ENCODE results near the gene CHD6. TPM values are rescaled to one million over a fixed set of nuclear protein-coding genes. Genes with fewer than 3 reads are reported as not detected.

Gene CHD6
- total RNA-seq, 4 donors from 2014 or later: 32.5 to 37.7 (median 35.0) TPM

DNA sequence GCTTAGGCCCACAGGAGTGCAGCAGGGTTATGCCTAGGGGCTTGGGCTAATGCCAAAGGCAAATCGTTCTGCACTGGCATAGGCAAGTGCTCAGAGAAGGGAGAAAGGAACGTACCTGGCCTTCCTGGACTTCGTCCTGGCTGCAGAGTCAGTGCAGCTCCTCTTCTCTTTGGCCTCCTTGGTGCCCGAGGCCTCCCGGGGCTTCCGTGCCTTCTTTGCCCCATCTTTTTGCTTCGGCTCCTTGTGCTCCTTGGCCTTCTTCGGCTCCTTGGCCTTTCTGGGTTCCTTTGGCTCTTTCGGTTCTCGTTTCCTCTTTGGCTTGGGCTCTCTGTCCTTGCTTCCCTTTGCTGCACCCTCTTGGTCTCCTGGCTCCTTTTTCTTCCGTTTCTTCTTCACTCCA is 85.2 kb downstream of the CHD6 start:
- no peaks in the 10 kb centered on the region for H3K27me3 ChIP-seq
- H3K27ac ChIP-seq (replicated peaks in 1 of 4): no peak overlapping the region
- no peaks in the 10 kb centered on the region for H3K4me1 ChIP-seq
- intact Hi-C loops (cut with DNase I): no loop called here
- WGBS: 96% methylated on average over 11 of the region's 11 CpGs
- TF ChIP-seq POLR2AphosphoS5 (IDR thresholded peaks at IDR 0.05): no peak
- TF ChIP-seq POLR2A (IDR thresholded peaks at IDR 0.05; ENCODE audit: low read depth): no peak
- H3K9me3 ChIP-seq: no peaks in the 10 kb centered on the region
- DNase-seq (ENCODE audit: extremely low spot score): no peak
- H3K36me3 ChIP-seq: peaks cover 0 to 21% (median 16%) of the 10 kb centered on the region in 4 donors
- H3K4me3 ChIP-seq: no peak overlapping the region

- Histone ChIP-seq H3K4me1 (peaks cover 0 to 2% (median under 1%) of the 10 kb centered on the region in 4 donors), H3K27me3 (no peaks in the 10 kb centered on the region), H3K27ac (replicated peaks in 1 of 4) (no peak overlapping the region), H3K9me3 (no peaks in the 10 kb centered on the region), H3K36me3 (peaks cover 0 to 21% (median 16%) of the 10 kb centered on the region in 4 donors), H3K4me3 (no peak overlapping the region)
- intact Hi-C loops (cut with DNase I): no loop called here
- 90% methylated on average over 3 of the region's 3 CpGs for WGBS
- DNase-seq (ENCODE audit: extremely low spot score): no peak
- TF ChIP-seq, protein P1, sequence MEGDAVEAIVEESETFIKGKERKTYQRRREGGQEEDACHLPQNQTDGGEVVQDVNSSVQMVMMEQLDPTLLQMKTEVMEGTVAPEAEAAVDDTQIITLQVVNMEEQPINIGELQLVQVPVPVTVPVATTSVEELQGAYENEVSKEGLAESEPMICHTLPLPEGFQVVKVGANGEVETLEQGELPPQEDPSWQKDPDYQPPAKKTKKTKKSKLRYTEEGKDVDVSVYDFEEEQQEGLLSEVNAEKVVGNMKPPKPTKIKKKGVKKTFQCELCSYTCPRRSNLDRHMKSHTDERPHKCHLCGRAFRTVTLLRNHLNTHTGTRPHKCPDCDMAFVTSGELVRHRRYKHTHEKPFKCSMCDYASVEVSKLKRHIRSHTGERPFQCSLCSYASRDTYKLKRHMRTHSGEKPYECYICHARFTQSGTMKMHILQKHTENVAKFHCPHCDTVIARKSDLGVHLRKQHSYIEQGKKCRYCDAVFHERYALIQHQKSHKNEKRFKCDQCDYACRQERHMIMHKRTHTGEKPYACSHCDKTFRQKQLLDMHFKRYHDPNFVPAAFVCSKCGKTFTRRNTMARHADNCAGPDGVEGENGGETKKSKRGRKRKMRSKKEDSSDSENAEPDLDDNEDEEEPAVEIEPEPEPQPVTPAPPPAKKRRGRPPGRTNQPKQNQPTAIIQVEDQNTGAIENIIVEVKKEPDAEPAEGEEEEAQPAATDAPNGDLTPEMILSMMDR (IDR thresholded peaks at IDR 0.05): no peak
- no peak for TF ChIP-seq EP300 (IDR thresholded peaks at IDR 0.05)
- TF ChIP-seq POLR2A (IDR thresholded peaks at IDR 0.05; ENCODE audit: low read depth): no peak
- TF ChIP-seq POLR2AphosphoS5 (IDR thresholded peaks at IDR 0.05): no peak
Measured at GRCh38 chr20:41531518-41532275, 86.5 kb downstream of the CHD6 start.

- no peak for DNase-seq (ENCODE audit: extremely low spot score)
- Histone ChIP-seq H3K4me1 (peaks cover 7 to 10% (median 8%) of the 10 kb centered on the region in 4 donors), H3K36me3 (peaks cover 0 to 21% (median 16%) of the 10 kb centered on the region in 4 donors), H3K4me3 (no peak overlapping the region), H3K27me3 (no peaks in the 10 kb centered on the region), H3K27ac (replicated peaks in 1 of 4) (no peak overlapping the region), H3K9me3 (no peaks in the 10 kb centered on the region)
- no peak for TF ChIP-seq EP300 (IDR thresholded peaks at IDR 0.05)
- TF ChIP-seq POLR2AphosphoS5 (IDR thresholded peaks at IDR 0.05): no peak
- TF ChIP-seq, protein P1 (IDR thresholded peaks at IDR 0.05): no peak
- TF ChIP-seq POLR2A (IDR thresholded peaks at IDR 0.05; ENCODE audit: low read depth): no peak
- intact Hi-C loops (cut with DNase I): no loop called here
- WGBS: 89% methylated on average over 1 of the region's 1 CpG
Measured at GRCh38 chr20:41530923-41531322, 87.3 kb downstream of the CHD6 start.

GRCh38 chr20:41526327-41526726 is 91.8 kb downstream of the CHD6 start:
- intact Hi-C loops (cut with DNase I): no loop called here
- Histone ChIP-seq H3K9me3 (no peaks in the 10 kb centered on the region), H3K27ac (replicated peaks in 1 of 4) (no peak overlapping the region), H3K4me1 (peaks cover 20 to 27% (median 21%) of the 10 kb centered on the region in 4 donors), H3K36me3 (peaks cover 0 to under 1% (median under 1%) of the 10 kb centered on the region in 4 donors), H3K27me3 (no peaks in the 10 kb centered on the region), H3K4me3 (no peak overlapping the region)
- WGBS: 88% methylated on average over 3 of the region's 3 CpGs
- TF ChIP-seq, protein P1 (IDR thresholded peaks at IDR 0.05): no peak
- TF ChIP-seq EP300 (IDR thresholded peaks at IDR 0.05) (no peak), POLR2AphosphoS5 (IDR thresholded peaks at IDR 0.05) (no peak), POLR2A (IDR thresholded peaks at IDR 0.05; ENCODE audit: low read depth) (no peak)
- DNase-seq (ENCODE audit: extremely low spot score): no peak

DNA sequence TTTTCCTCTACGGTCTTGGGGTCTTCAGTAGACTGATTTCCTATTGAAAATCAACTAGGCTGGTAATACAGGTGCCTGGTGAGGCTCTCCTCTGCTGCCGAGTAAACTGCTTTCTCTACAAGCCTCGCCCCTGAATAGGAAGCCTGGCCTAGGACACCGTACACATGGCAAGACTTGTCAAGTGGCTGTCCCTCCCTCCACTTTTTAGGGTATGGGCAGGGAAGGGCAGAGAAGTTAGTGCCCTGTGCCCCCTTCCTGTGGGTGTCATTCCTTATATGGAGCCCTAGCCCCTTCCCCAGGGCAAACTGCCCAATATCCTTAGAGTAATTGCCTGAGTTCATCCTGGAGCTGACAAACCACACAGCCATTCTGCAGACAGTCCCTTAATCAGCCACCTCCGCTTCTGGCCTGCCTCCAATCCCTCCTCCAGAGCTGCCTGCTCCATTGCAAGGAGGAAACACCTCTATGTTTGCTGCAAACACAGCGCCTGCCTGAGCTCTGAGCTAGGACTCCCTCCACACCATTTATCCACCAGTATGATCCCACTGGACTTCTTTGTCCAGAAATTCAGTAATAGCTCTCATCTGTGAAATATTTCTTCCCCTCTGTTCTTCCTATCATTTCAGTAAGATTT is 93.1 kb downstream of the CHD6 start:
- Histone ChIP-seq H3K27ac (replicated peaks in 1 of 4) (peak overlapping the region in 1 of 4 donors; percentile 12), H3K4me3 (peak overlapping the region in 3 of 4 donors; percentile 9 to 30 (median 22)), H3K4me1 (peaks cover 20 to 27% (median 21%) of the 10 kb centered on the region in 4 donors), H3K9me3 (no peaks in the 10 kb centered on the region), H3K36me3 (no peaks in the 10 kb centered on the region), H3K27me3 (no peaks in the 10 kb centered on the region)
- TF ChIP-seq EP300 (IDR thresholded peaks at IDR 0.05) (no peak), POLR2A (IDR thresholded peaks at IDR 0.05; ENCODE audit: low read depth) (no peak), POLR2AphosphoS5 (IDR thresholded peaks at IDR 0.05) (no peak)
- TF ChIP-seq, protein P1 (IDR thresholded peaks at IDR 0.05): no peak
- DNase-seq (ENCODE audit: extremely low spot score): no peak
- WGBS: 38% methylated on average over 6 of the region's 6 CpGs
- intact Hi-C loops (cut with DNase I): no loop called here

Measured in esophagus muscularis mucosa (tissue), 4 donors.